GM19455 (cell line): Measurements from ENCODE around the gene TOP3B.

Source experiments
- ATAC-seq: cut with Tn5 transposase; IDR thresholded peaks from one replicate; pipeline ENCODE4 v1.9.1; 2021; ENCODE audit not compliant: unreplicated experiment

Gene TOP3B

GRCh38 chr22:22011964-22012363 lies 29.4 kb upstream of the TOP3B start:
- no peak for ATAC-seq

GRCh38 chr22:22010358-22010757 lies 27.8 kb upstream of the TOP3B start:
- no peak for ATAC-seq

GRCh38 chr22:22009661-22010060 lies 27.1 kb upstream of the TOP3B start:
- ATAC-seq, result no peak

- no peak for ATAC-seq
These were observed 24.0 kb upstream of the TOP3B start for GRCh38 chr22:22006596-22006990.

- no peak for ATAC-seq
These were observed 23.5 kb upstream of the TOP3B start for GRCh38 chr22:22005945-22006595.

GRCh38 chr22:22003233-22003632 lies 20.6 kb upstream of the TOP3B start:
- ATAC-seq, result no peak

GRCh38 chr22:22002526-22003055 lies 20.0 kb upstream of the TOP3B start:
- ATAC-seq, result no peak

GRCh38 chr22:22001664-22002525 lies 19.3 kb upstream of the TOP3B start:
- no peak for ATAC-seq

- ATAC-seq, result no peak
These were observed 16.1 kb upstream of the TOP3B start for GRCh38 chr22:21998595-21999247.

GRCh38 chr22:21996175-21996720 lies 13.7 kb upstream of the TOP3B start:
- no peak for ATAC-seq

GRCh38 chr22:21995660-21996059 lies 13.1 kb upstream of the TOP3B start:
- no peak for ATAC-seq

- ATAC-seq, result no peak
These were observed 12.4 kb upstream of the TOP3B start for GRCh38 chr22:21994881-21995444.

- ATAC-seq, result no peak
These were observed 10.1 kb upstream of the TOP3B start for GRCh38 chr22:21992593-21993237.

GRCh38 chr22:21991774-21992173 lies 9.2 kb upstream of the TOP3B start:
- no peak for ATAC-seq

- ATAC-seq, result no peak
These were observed 8.7 kb upstream of the TOP3B start for GRCh38 chr22:21991304-21991596.

- no peak for ATAC-seq
These were observed 8.1 kb upstream of the TOP3B start for GRCh38 chr22:21990445-21991303.

GRCh38 chr22:21989049-21989448 lies 6.5 kb upstream of the TOP3B start:
- no peak for ATAC-seq

GRCh38 chr22:21985214-21985613 lies 2.6 kb upstream of the TOP3B start:
- no peak for ATAC-seq

- ATAC-seq, result no peak
These were observed 2.2 kb upstream of the TOP3B start for GRCh38 chr22:21984793-21985192.

GRCh38 chr22:21981874-21982273 lies 713 bp downstream of the TOP3B start:
- ATAC-seq, result no peak
